ENCODE results near the gene GLE1.

Gene GLE1

DNA sequence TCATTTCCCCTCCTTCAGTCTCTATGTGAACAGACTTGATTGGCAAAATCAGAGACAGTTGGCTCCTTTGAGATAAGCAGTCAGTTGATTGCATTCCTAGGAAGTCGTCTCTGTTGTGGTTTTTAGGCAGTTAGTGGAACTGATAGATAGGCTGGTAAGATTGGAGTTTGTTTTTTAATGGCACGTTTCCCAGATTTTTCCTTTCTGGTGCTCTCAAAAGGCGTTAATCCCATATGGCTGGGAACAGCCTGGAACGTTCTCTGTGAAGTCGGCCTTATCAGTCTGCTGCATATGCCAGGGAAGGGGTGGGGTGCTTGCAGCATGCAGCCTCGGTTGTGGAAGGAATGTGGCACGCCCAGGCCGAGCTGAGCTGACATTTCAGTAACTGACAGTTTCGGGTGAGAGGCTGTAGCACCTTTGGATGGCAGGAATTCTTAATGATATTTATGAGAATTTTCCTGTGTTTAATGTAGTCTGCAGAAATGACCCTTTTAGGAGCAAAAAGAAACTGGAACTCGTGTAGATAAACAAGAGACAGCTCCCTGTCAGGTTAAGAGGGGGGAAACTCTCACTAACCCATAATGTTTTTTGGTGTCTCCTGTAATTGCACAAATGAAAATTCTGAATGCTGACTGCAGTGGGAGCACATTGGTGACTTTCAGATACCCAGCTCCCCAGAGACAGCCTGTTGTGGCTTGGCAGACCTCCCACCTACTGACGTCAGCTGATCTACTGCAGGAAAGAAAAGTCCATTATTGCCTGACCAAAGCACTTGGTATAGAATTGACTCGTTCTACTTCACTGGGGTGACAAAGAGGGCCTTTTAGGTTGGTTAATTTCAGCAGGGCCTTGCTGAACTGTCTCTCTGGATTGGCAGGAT is 54.2 kb downstream of the GLE1 start:
- TF ChIP-seq, protein P1, sequence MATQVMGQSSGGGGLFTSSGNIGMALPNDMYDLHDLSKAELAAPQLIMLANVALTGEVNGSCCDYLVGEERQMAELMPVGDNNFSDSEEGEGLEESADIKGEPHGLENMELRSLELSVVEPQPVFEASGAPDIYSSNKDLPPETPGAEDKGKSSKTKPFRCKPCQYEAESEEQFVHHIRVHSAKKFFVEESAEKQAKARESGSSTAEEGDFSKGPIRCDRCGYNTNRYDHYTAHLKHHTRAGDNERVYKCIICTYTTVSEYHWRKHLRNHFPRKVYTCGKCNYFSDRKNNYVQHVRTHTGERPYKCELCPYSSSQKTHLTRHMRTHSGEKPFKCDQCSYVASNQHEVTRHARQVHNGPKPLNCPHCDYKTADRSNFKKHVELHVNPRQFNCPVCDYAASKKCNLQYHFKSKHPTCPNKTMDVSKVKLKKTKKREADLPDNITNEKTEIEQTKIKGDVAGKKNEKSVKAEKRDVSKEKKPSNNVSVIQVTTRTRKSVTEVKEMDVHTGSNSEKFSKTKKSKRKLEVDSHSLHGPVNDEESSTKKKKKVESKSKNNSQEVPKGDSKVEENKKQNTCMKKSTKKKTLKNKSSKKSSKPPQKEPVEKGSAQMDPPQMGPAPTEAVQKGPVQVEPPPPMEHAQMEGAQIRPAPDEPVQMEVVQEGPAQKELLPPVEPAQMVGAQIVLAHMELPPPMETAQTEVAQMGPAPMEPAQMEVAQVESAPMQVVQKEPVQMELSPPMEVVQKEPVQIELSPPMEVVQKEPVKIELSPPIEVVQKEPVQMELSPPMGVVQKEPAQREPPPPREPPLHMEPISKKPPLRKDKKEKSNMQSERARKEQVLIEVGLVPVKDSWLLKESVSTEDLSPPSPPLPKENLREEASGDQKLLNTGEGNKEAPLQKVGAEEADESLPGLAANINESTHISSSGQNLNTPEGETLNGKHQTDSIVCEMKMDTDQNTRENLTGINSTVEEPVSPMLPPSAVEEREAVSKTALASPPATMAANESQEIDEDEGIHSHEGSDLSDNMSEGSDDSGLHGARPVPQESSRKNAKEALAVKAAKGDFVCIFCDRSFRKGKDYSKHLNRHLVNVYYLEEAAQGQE (IDR thresholded peaks at IDR 0.05; ENCODE audit: insufficient replicate concordance, low read depth): no peak
- no peak for TF ChIP-seq SPI1 (IDR thresholded peaks at IDR 0.05; ENCODE audit: borderline replicate concordance, low read depth)
- no peak for TF ChIP-seq POLR2AphosphoS5 (IDR thresholded peaks at IDR 0.05; ENCODE audit: low read depth)
- no peak for TF ChIP-seq GABPA (IDR thresholded peaks at IDR 0.05; ENCODE audit: low read depth)
- TF ChIP-seq, protein P2, sequence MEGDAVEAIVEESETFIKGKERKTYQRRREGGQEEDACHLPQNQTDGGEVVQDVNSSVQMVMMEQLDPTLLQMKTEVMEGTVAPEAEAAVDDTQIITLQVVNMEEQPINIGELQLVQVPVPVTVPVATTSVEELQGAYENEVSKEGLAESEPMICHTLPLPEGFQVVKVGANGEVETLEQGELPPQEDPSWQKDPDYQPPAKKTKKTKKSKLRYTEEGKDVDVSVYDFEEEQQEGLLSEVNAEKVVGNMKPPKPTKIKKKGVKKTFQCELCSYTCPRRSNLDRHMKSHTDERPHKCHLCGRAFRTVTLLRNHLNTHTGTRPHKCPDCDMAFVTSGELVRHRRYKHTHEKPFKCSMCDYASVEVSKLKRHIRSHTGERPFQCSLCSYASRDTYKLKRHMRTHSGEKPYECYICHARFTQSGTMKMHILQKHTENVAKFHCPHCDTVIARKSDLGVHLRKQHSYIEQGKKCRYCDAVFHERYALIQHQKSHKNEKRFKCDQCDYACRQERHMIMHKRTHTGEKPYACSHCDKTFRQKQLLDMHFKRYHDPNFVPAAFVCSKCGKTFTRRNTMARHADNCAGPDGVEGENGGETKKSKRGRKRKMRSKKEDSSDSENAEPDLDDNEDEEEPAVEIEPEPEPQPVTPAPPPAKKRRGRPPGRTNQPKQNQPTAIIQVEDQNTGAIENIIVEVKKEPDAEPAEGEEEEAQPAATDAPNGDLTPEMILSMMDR (IDR thresholded peaks at IDR 0.05; ENCODE audit: insufficient read depth, low read length): no peak
- no peak overlapping the region for H3K4me3 ChIP-seq (replicated peaks; ENCODE audit: insufficient read depth, low read length)
- no peak overlapping the region for H3K27ac ChIP-seq (replicated peaks)
- DNase-seq (ENCODE audit: low read depth in 1 of 2, low spot score in 1 of 2): peak in 1 of 2 experiments; percentile 39
- H3K27me3 ChIP-seq (ENCODE audit: insufficient read depth, poor library complexity, severe bottlenecking): no peaks in the 10 kb centered on the region

DNA sequence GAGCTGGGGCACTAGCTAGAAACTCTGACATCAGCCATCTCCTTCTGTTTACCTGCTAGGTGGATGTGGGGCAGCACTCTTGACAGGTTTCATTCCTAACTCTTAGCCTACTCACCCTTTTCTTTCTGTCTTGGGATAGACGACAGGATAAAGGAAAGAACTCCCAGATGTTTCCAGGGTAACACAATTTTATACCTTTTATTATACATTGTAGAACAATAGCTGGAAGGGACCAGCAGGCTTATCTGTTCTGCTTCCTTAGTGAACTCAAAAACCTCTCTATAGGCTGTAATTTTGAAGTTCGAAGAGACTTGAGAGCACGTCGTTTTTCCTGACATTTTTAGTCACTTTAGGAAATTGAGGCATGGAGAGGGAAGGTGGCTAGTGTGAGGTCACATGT is 61.1 kb downstream of the GLE1 start:
- Histone ChIP-seq H3K4me3 (replicated peaks; ENCODE audit: insufficient read depth, low read length) (no peak overlapping the region), H3K27me3 (ENCODE audit: insufficient read depth, poor library complexity, severe bottlenecking) (no peaks in the 10 kb centered on the region), H3K27ac (replicated peaks) (no peak overlapping the region)
- no peak for DNase-seq (ENCODE audit: low read depth in 1 of 2, low spot score in 1 of 2)
- TF ChIP-seq SPI1 (IDR thresholded peaks at IDR 0.05; ENCODE audit: borderline replicate concordance, low read depth) (no peak), POLR2AphosphoS5 (IDR thresholded peaks at IDR 0.05; ENCODE audit: low read depth) (no peak), GABPA (IDR thresholded peaks at IDR 0.05; ENCODE audit: low read depth) (no peak)
- TF ChIP-seq, protein P1 (IDR thresholded peaks at IDR 0.05; ENCODE audit: insufficient replicate concordance, low read depth): no peak
- TF ChIP-seq, protein P2 (IDR thresholded peaks at IDR 0.05; ENCODE audit: insufficient read depth, low read length): no peak

DNA sequence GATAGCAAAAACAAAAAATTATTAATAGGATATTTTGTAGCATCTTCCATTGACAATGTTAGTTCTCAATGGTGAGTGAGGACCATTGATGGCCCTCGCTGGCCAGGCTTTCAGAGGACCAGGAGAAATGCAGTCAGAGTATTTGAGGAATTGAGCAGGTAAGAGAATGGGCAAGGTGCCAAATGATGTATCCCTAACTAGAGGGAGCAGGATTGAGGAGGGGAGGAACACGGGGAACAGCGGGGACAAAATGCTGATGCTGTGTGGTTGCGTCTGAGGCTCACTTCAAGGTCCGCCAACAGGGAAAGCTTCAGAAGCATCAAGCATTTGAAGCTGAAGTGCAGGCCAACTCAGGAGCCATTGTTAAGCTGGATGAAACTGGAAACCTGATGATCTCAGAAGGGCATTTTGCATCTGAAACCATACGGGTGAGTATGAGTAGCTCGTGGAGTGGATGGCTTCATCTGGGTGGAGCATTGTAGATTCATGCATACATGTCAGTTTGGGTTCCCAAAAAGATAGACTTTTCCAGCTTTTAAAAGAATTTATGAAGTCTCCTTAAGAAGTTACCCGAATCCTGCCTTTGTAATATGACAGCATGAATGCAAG is 64.1 kb downstream of the GLE1 start:
- H3K4me3 ChIP-seq (replicated peaks; ENCODE audit: insufficient read depth, low read length): no peak overlapping the region
- no peak for DNase-seq (ENCODE audit: low read depth in 1 of 2, low spot score in 1 of 2)
- no peak overlapping the region for H3K27ac ChIP-seq (replicated peaks)
- no peak for TF ChIP-seq SPI1 (IDR thresholded peaks at IDR 0.05; ENCODE audit: borderline replicate concordance, low read depth)
- TF ChIP-seq, protein P1 (IDR thresholded peaks at IDR 0.05; ENCODE audit: insufficient replicate concordance, low read depth): no peak
- no peak for TF ChIP-seq GABPA (IDR thresholded peaks at IDR 0.05; ENCODE audit: low read depth)
- TF ChIP-seq, protein P2 (IDR thresholded peaks at IDR 0.05; ENCODE audit: insufficient read depth, low read length): no peak
- TF ChIP-seq POLR2AphosphoS5 (IDR thresholded peaks at IDR 0.05; ENCODE audit: low read depth): no peak
- no peaks in the 10 kb centered on the region for H3K27me3 ChIP-seq (ENCODE audit: insufficient read depth, poor library complexity, severe bottlenecking)

All from HL-60 (cell line).